Activated naive CD4-positive, alpha-beta T cell treated with anti-CD3 and anti-CD28 coated beads, Interleukin-2, amount 10 ng/mL, durations not matched to agents 7 days and 5 days (primary cell): ENCODE measurements around the gene OR1N1.

Experiments
- CTCF ChIA-PET: fragments of 350-600 bp; sonication (Branson Sonifier 250); formaldehyde crosslinking; loops from one replicate; lab custom pipeline; 2021; ENCODE audit warnings: antibody characterized with exemption; lab: Charles Lee
- DNase-seq: peaks from one replicate; pipeline ENCODE4 v3.0.0-alpha.2; 2020
- H3K27ac Mint-ChIP-seq: one replicate; pipeline ENCODE4 v1.8.0; 2021; ENCODE audit warnings: mild to moderate bottlenecking, moderate library complexity, mixed read lengths
- H3K27me3 Mint-ChIP-seq: one replicate; pipeline ENCODE4 v1.8.0; 2021; ENCODE audit warnings: mild to moderate bottlenecking, mixed read lengths
- H3K36me3 Mint-ChIP-seq: one replicate; pipeline ENCODE4 v1.8.0; 2021; ENCODE audit warnings: mixed read lengths
- H3K4me1 Mint-ChIP-seq: one replicate; pipeline ENCODE4 v1.8.0; 2021; ENCODE audit warnings: mixed read lengths
- H3K4me3 Mint-ChIP-seq: one replicate; pipeline ENCODE4 v1.8.0; 2021; ENCODE audit warnings: mild to moderate bottlenecking, moderate library complexity, mixed read lengths
- H3K9me3 Mint-ChIP-seq: one replicate; pipeline ENCODE4 v1.8.0; 2021; ENCODE audit warnings: mixed read lengths

Gene OR1N1

DNA sequence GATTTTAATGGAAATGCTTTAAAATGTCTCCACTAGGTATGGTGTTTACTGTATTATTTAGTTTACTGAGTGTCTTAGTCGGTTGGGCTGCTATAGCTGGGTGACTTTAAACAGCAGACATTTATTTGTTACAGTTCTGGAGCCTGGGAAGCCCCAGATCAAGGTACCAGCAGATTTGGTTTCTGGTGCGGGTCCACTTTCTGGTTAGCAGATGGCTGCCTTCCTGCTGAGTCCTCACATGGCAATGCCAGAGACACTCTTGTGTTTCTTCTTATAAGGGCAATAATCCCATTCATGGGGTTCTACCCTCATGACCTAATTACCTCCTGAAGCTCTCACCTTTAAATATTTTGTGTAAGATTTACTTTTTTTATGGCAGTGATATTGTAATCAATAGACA lies 8.9 kb downstream of the OR1N1 start:
- no peaks in the 10 kb centered on the region for H3K36me3 Mint-ChIP-seq
- no peak overlapping the region for H3K4me3 Mint-ChIP-seq
- H3K9me3 Mint-ChIP-seq, result no peaks in the 10 kb centered on the region
- DNase-seq, result no peak
- H3K27ac Mint-ChIP-seq, result no peak overlapping the region
- H3K4me1 Mint-ChIP-seq, result no peaks in the 10 kb centered on the region
- CTCF ChIA-PET, result no interaction called here
- no peaks in the 10 kb centered on the region for H3K27me3 Mint-ChIP-seq

- no peak within 1 kb of the TSS for H3K4me3 Mint-ChIP-seq
- CTCF ChIA-PET, result no interaction called here
- H3K27ac Mint-ChIP-seq, result no peak within 1 kb of the TSS
Observed at GRCh38 chr9:122510502-122510901, 16.6 kb downstream of the OR1N1 start, which contains the start of gene OR1J2. TSS of gene OR1J2 (plus strand) at chr9:122510802. CDS start at chr9:122510802, 0 bp downstream.

GRCh38 chr9:122506964-122507363 lies 20.1 kb downstream of the OR1N1 start:
- Mint-ChIP-seq H3K36me3 (no peaks in the 10 kb centered on the region), H3K27me3 (peaks cover 11% of the 10 kb centered on the region), H3K4me1 (no peaks in the 10 kb centered on the region), H3K4me3 (no peak overlapping the region), H3K9me3 (no peaks in the 10 kb centered on the region), H3K27ac (no peak overlapping the region)
- CTCF ChIA-PET, result no interaction called here
- no peak for DNase-seq

More at GRCh38 chr9:122510502-122510901, 16.6 kb downstream of the OR1N1 start, which contains the start of gene OR1J2:
- Mint-ChIP-seq H3K4me1 (no peaks in the 10 kb centered on the region), H3K36me3 (no peaks in the 10 kb centered on the region), H3K27me3 (peaks cover 11% of the 10 kb centered on the region), H3K9me3 (no peaks in the 10 kb centered on the region)
- DNase-seq, result no peak

DNA sequence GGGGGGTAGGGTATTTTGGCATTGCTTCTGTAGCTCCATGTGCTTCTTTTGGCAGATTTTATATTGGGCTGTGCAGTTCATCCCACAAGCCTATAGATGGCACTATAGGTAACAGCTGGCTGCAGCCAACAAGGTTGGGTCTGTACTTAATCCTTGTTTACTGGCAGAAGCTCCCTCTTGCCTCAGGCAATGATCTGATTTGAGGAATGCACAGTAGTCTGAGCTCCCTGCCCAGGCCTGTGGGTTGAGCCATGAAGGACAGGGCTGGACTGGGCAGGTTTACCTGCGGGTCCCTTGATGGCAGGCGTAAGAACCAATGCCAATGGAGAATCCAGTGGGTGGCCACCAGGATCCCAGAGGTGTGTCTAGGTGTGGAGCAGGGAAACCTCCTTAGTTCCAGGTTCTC lies 28.2 kb downstream of the OR1N1 start:
- H3K4me3 Mint-ChIP-seq, result no peak overlapping the region
- no peaks in the 10 kb centered on the region for H3K4me1 Mint-ChIP-seq
- CTCF ChIA-PET, result interaction anchor here (0.6 to 2.6 kb wide), 18 partner anchors 8 to 851 kb away, joined by 3 to 14 read pairs (median 4); no protein-coding TSS in a partner anchor
- H3K27me3 Mint-ChIP-seq, result peaks cover 29% of the 10 kb centered on the region
- H3K27ac Mint-ChIP-seq, result no peak overlapping the region
- H3K36me3 Mint-ChIP-seq, result no peaks in the 10 kb centered on the region
- no peaks in the 10 kb centered on the region for H3K9me3 Mint-ChIP-seq
- DNase-seq, result peak; percentile 36

GRCh38 chr9:122479062-122479461 lies 48.0 kb downstream of the OR1N1 start:
- Mint-ChIP-seq H3K27ac (no peak overlapping the region), H3K27me3 (peaks cover 4% of the 10 kb centered on the region), H3K4me3 (no peak overlapping the region), H3K36me3 (no peaks in the 10 kb centered on the region), H3K4me1 (no peaks in the 10 kb centered on the region), H3K9me3 (no peaks in the 10 kb centered on the region)
- CTCF ChIA-PET, result no interaction called here
- DNase-seq, result no peak

- Mint-ChIP-seq H3K27me3 (peaks cover 4% of the 10 kb centered on the region), H3K4me1 (no peaks in the 10 kb centered on the region), H3K27ac (no peak within 1 kb of the TSS), H3K36me3 (no peaks in the 10 kb centered on the region), H3K9me3 (no peaks in the 10 kb centered on the region), H3K4me3 (no peak within 1 kb of the TSS)
- CTCF ChIA-PET, result no interaction called here
- DNase-seq, result no peak
Observed at GRCh38 chr9:122477826-122478225, 49.3 kb downstream of the OR1N1 start, which contains the start of gene OR1J1. TSS of gene OR1J1 (minus strand) at chr9:122477926. CDS start at chr9:122477926, 0 bp downstream.

DNA sequence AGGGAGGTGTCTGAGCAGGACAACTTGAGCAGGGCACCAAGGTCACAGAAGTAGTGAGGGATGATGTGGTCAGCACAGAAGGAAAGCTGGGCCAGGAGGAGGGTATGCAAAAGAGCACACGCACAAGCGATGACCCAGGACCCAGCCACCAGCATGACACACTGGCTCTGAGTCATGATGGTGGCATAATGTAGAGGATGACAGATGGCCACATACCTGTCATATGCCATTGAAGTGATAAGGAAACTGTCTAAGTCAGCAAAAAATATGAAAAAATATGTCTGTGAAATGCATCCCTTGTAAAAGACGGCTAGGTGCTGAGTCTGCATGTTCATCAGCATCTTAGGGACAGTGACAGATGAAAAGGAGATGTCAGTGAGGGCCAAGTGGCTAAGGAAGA lies 49.7 kb downstream of the OR1N1 start:
- no peak overlapping the region for H3K27ac Mint-ChIP-seq
- no peaks in the 10 kb centered on the region for H3K36me3 Mint-ChIP-seq
- H3K27me3 Mint-ChIP-seq, result peaks cover 4% of the 10 kb centered on the region
- no peak overlapping the region for H3K4me3 Mint-ChIP-seq
- CTCF ChIA-PET, result no interaction called here
- H3K9me3 Mint-ChIP-seq, result no peaks in the 10 kb centered on the region
- H3K4me1 Mint-ChIP-seq, result no peaks in the 10 kb centered on the region
- DNase-seq, result no peak
